PC-3 (cell line): ENCODE results near the gene SAMD9L. TPM values are rescaled to one million over a fixed set of nuclear protein-coding genes. Genes with fewer than 3 reads are reported as not detected.
A peak's percentile ranks its signal among the peaks of the same experiment; 100 is the strongest.

Experiments
- ATAC-seq: fragments of 200-7000 bp; cut with Tn5 transposase; 2 replicates; pipeline ENCODE4 v1.9.1; 2020; ENCODE audit warnings: mild to moderate bottlenecking, moderate library complexity
- BruUV-seq: library from RNA; stranded (reverse); fragments of 400-500 nt; replicated peaks from 2 replicates; lab custom pipeline; 2021; lab: Mats Ljungman, UMichigan
- CTCF ChIA-PET: fragments of 300-600 bp; sonication (Branson Sonifier 250); formaldehyde crosslinking; loops from one replicate; lab custom pipeline; 2022; ENCODE audit warnings: antibody characterized with exemption; lab: Charles Lee
- POLR2A ChIA-PET: fragments of 300-600 bp; sonication (Branson Sonifier 250); formaldehyde crosslinking; loops from one replicate; lab custom pipeline; 2022; ENCODE audit warnings: antibody characterized with exemption; ENCODE audit not compliant: unreplicated experiment; lab: Charles Lee
- DNase-seq: peaks from one replicate; pipeline ENCODE4 v3.0.0-alpha.2; 2015
- H2AFZ ChIP-seq: fragments of 300-600 bp; sonication (generic); 2 replicates; pipeline ENCODE4 v1.6.0; 2016; ENCODE audit warnings: antibody characterized with exemption, low read length
- H3F3A ChIP-seq: fragments of 300-600 bp; sonication (generic); one replicate; pipeline ENCODE4 v1.6.0; 2017; ENCODE audit warnings: antibody characterized with exemption, low read length, control low read depth, mild to moderate bottlenecking; ENCODE audit not compliant: unreplicated experiment
- H3K27ac ChIP-seq: fragments of 300-600 bp; sonication (generic); 2 replicates; pipeline ENCODE4 v1.5.1; 2016; ENCODE audit warnings: mild to moderate bottlenecking, low read length
- H3K27me3 ChIP-seq: fragments of 300-600 bp; sonication (generic); 2 replicates; pipeline ENCODE4 v1.6.1; 2016; ENCODE audit warnings: low read length, mixed read lengths
- H3K36me3 ChIP-seq: fragments of 300-600 bp; sonication (generic); 2 replicates; pipeline ENCODE4 v1.6.1; 2016; ENCODE audit warnings: low read depth, mixed run types, low read length, mixed read lengths
- H3K4me1 ChIP-seq: fragments of 300-600 bp; sonication (generic); 2 replicates; pipeline ENCODE4 v1.5.1; 2016; ENCODE audit warnings: low read length; ENCODE audit not compliant: insufficient read depth
- H3K4me2 ChIP-seq: fragments of 300-600 bp; sonication (generic); 2 replicates; pipeline ENCODE4 v1.6.0; 2016; ENCODE audit warnings: low read length
- H3K4me3 ChIP-seq: fragments of 300-600 bp; sonication (generic); 2 replicates; pipeline ENCODE4 v1.5.1; 2016; ENCODE audit warnings: mild to moderate bottlenecking, low read length, mixed read lengths
- H3K79me2 ChIP-seq: fragments of 300-600 bp; sonication (generic); 2 replicates; pipeline ENCODE4 v1.6.1; 2017; ENCODE audit warnings: low read length, mixed read lengths
- H3K9ac ChIP-seq: fragments of 300-600 bp; sonication (generic); 2 replicates; pipeline ENCODE4 v1.6.0; 2016; ENCODE audit warnings: mild to moderate bottlenecking, low read length
- H3K9me2 ChIP-seq: fragments of 300-600 bp; sonication (generic); replicated peaks from 2 replicates; pipeline ENCODE4 v1.6.1; 2016; ENCODE audit warnings: mixed run types, low read length, mixed read lengths
- H3K9me3 ChIP-seq: fragments of 300-600 bp; sonication (generic); 2 replicates; pipeline ENCODE4 v1.6.1; 2016; ENCODE audit warnings: low read length, mixed read lengths
- H4K20me1 ChIP-seq: fragments of 300-600 bp; sonication (generic); 2 replicates; pipeline ENCODE4 v1.6.1; 2016; ENCODE audit warnings: low read length, mixed read lengths
- EZH2 ChIP-seq: fragments of 300-600 bp; sonication (generic); IDR thresholded peaks from one replicate; pipeline ENCODE4 v1.6.1; 2017; ENCODE audit warnings: antibody characterized with exemption, mild to moderate bottlenecking, low read length; ENCODE audit not compliant: unreplicated experiment
- EZH2phosphoT487 ChIP-seq: fragments of 300-600 bp; sonication (generic); IDR thresholded peaks from 2 replicates; pipeline ENCODE4 v1.6.1; 2018; ENCODE audit warnings: mild to moderate bottlenecking, antibody characterized with exemption, low read length, borderline replicate concordance
- intact Hi-C: fragments of 100-400 bp; cut with micrococcal nuclease; formaldehyde crosslinking; loops from 2 replicates; pipeline ENCODE4 v1.9.0; 2023
- total RNA-seq: library from RNA; depleted of rRNA; stranded (reverse); fragments of >200 nt; gene quantifications from 2 replicates; pipeline ENCODE4 v1.2.3, GENCODE V29; 2014
- TF ChIP-seq, protein P1 (sequence below): fragments of 300-600 bp; sonication (generic); conservative IDR thresholded peaks from 2 replicates; pipeline ENCODE4 v1.5.1; 2017; ENCODE audit warnings: antibody characterized with exemption, low read depth, mild to moderate bottlenecking, low read length

SAMD9L gene
- total RNA-seq, 1 experiment from 2014 or later, result 2.8 TPM

DNA sequence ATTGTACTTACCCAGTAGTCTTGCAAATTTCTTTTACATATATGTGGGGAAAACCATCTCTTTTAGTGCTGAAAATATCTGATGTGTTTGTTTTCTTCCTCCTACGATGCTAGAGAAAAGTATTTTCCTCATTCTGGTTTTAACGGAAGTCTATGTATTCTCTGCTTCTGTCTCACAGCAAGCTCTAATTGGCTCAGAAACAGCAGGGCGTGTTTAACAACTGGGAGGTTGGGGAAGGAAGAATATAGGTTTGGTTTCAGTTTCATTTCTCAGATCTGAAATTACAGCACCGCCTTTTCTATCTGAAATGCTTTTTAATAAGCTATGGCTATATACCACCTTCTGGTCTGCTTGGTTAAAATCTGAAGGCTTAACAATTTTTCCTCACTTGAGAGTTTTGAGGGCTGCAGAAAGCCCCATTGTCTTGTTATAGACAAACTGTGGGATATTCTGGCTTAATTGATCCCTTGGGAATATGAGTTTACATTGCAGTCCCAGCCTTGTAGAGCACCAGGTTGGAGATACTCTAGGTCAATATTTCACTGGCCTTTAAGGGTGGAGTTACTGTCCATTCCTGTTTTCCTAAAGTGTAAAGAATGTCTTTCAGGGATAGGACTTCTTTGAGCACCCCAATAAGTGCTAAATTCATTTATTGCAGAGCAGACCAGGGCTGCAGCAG, 30.2 kb downstream of the SAMD9L start, which contains the start of gene SAMD9:
TSS of gene SAMD9 (minus strand) at position 128 of the 679 bp plus-strand sequence. CDS start 11,882 bp downstream, outside the sequence.
- H3K9me2 ChIP-seq, result no peaks in the 10 kb centered on the region
- CTCF ChIA-PET, result no interaction called here
- BruUV-seq, result TSS peak; percentile 84
- H3F3A ChIP-seq, result no peaks in the 10 kb centered on the region
- peaks cover 34% of the 10 kb centered on the region for H3K4me1 ChIP-seq
- ATAC-seq, result peak; percentile 75
- no peaks in the 10 kb centered on the region for H3K79me2 ChIP-seq
- H3K27ac ChIP-seq, result peak within 1 kb of the TSS; percentile 92
- no peaks in the 10 kb centered on the region for H3K27me3 ChIP-seq
- peak; percentile 83 for DNase-seq
- intact Hi-C loops, result loop anchor here (2.0 kb wide), 1 partner anchor 29 kb away; no protein-coding TSS in a partner anchor
- peak within 1 kb of the TSS; percentile 72 for H3K4me3 ChIP-seq
- POLR2A ChIA-PET, result interaction anchor here (0.6 to 0.7 kb wide), 5 partner anchors 16 to 1538 kb away, joined by 3 to 5 read pairs (median 3); partner anchors contain the start of gene SGCE
- peak within 1 kb of the TSS; percentile 63 for H3K9ac ChIP-seq
- H3K4me2 ChIP-seq, result peak within 1 kb of the TSS; percentile 86
- peak within 1 kb of the TSS; percentile 80 for H2AFZ ChIP-seq
- TF ChIP-seq, protein P1, sequence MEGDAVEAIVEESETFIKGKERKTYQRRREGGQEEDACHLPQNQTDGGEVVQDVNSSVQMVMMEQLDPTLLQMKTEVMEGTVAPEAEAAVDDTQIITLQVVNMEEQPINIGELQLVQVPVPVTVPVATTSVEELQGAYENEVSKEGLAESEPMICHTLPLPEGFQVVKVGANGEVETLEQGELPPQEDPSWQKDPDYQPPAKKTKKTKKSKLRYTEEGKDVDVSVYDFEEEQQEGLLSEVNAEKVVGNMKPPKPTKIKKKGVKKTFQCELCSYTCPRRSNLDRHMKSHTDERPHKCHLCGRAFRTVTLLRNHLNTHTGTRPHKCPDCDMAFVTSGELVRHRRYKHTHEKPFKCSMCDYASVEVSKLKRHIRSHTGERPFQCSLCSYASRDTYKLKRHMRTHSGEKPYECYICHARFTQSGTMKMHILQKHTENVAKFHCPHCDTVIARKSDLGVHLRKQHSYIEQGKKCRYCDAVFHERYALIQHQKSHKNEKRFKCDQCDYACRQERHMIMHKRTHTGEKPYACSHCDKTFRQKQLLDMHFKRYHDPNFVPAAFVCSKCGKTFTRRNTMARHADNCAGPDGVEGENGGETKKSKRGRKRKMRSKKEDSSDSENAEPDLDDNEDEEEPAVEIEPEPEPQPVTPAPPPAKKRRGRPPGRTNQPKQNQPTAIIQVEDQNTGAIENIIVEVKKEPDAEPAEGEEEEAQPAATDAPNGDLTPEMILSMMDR, result no peak
- TF ChIP-seq EZH2 (no peak), EZH2phosphoT487 (no peak)
- no peaks in the 10 kb centered on the region for H3K9me3 ChIP-seq
- H4K20me1 ChIP-seq, result no peaks in the 10 kb centered on the region
- no peaks in the 10 kb centered on the region for H3K36me3 ChIP-seq

DNA sequence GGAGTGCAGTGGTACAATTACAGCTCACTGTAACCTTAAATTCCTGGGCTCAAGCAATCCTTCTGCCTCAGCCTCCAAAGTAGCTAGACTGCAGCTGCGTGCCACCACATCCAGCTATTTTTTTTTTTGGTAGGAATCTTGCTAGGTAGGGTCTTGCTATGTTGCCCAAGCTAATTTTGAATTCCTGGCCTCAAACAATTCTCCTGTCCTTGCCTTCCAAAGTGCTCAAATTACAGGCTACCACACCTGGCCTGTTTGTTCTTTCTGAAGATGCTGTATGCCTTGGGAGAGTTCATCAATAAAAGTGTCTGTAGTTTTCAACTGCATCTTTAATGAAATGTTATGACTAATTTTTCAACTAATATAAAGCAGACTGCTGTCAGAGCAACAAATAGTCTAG, 30.9 kb downstream of the SAMD9L start:
- Histone ChIP-seq H3K9me2 (no peaks in the 10 kb centered on the region), H3F3A (no peaks in the 10 kb centered on the region), H3K79me2 (no peaks in the 10 kb centered on the region), H4K20me1 (no peaks in the 10 kb centered on the region), H3K4me1 (peaks cover 34% of the 10 kb centered on the region), H3K4me2 (peak overlapping the region; percentile 86), H2AFZ (peak overlapping the region; percentile 80), H3K4me3 (peak overlapping the region; percentile 72), H3K9ac (peak overlapping the region; percentile 7; the same call in 1 of the 2 replicates), H3K27me3 (no peaks in the 10 kb centered on the region), H3K36me3 (no peaks in the 10 kb centered on the region), H3K9me3 (no peaks in the 10 kb centered on the region), H3K27ac (peak overlapping the region; percentile 92)
- ChIA-PET CTCF (no interaction called here), POLR2A (interaction anchor here (0.7 kb wide), 2 partner anchors 17 to 1539 kb away, joined by 3 to 5 read pairs; partner anchors contain the start of gene SGCE)
- TF ChIP-seq EZH2phosphoT487 (no peak), EZH2 (no peak)
- TF ChIP-seq, protein P1, result no peak
- BruUV-seq, result TSS peak; percentile 82
- intact Hi-C loops, result no loop called here
- DNase-seq (no peak), ATAC-seq (no peak)

DNA sequence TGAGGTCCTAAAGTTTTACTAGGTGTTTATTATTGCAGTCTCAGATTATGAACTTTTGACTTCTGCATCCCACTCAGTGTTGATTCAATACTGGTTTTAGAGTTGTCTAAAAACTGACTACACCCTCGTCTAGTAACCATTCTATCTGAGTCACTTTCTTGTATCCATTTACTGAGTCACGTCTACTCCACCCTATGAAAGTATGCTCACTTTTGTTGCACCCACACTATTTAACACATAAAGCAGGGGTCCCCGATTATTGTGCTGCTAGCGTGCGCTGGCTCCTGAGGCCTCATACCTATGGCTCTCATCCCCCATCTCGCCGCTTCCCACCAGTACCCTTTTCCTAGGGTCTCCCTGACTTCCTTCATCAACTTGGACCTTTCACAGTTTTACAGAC, 32.4 kb downstream of the SAMD9L start:
- CTCF ChIA-PET, result no interaction called here
- peak; percentile 92 for ATAC-seq
- peaks cover 34% of the 10 kb centered on the region for H3K4me1 ChIP-seq

More for the DNA sequence above, 32.4 kb downstream of the SAMD9L start:
- POLR2A ChIA-PET, result no interaction called here
- intact Hi-C loops, result loop anchor here (1.0 kb wide), 1 partner anchor 113 kb away; no protein-coding TSS in a partner anchor
- peak; percentile 81 for DNase-seq
- H3K4me3 ChIP-seq, result peak overlapping the region; percentile 72
- H3K4me2 ChIP-seq, result peak overlapping the region; percentile 86
- no peaks in the 10 kb centered on the region for H3K36me3 ChIP-seq
- no peaks in the 10 kb centered on the region for H3K27me3 ChIP-seq
- H3K9ac ChIP-seq, result peak overlapping the region; percentile 63
- H4K20me1 ChIP-seq, result no peaks in the 10 kb centered on the region
- no peaks in the 10 kb centered on the region for H3K9me2 ChIP-seq
- H3K9me3 ChIP-seq, result no peaks in the 10 kb centered on the region
- no TSS peak for BruUV-seq
- H3K79me2 ChIP-seq, result no peaks in the 10 kb centered on the region
- H3F3A ChIP-seq, result no peaks in the 10 kb centered on the region
- TF ChIP-seq, protein P1, result no peak
- TF ChIP-seq EZH2 (no peak), EZH2phosphoT487 (no peak)
- peak overlapping the region; percentile 92 for H3K27ac ChIP-seq
- peak overlapping the region; percentile 59 for H2AFZ ChIP-seq
